GM18517 (cell line): ENCODE data around the gene EML6.

ENCODE experiments used
- ATAC-seq: cut with Tn5 transposase; IDR thresholded peaks from one replicate; pipeline ENCODE4 v1.9.1; 2021; ENCODE audit warnings: mild to moderate bottlenecking, moderate library complexity; ENCODE audit not compliant: unreplicated experiment

The EML6 gene

GRCh38 chr2:54750040-54750439, 26.6 kb downstream of the EML6 start:
- ATAC-seq: no peak

- no peak for ATAC-seq
Observed at GRCh38 chr2:54752439-54752838, 29.0 kb downstream of the EML6 start.

GRCh38 chr2:54755641-54756326, 32.3 kb downstream of the EML6 start:
- peak; percentile 83 for ATAC-seq

- no peak for ATAC-seq
Observed at GRCh38 chr2:54757500-54757899, 34.0 kb downstream of the EML6 start.

GRCh38 chr2:54758951-54759350, 35.5 kb downstream of the EML6 start:
- ATAC-seq: no peak

GRCh38 chr2:54760310-54760709, 36.8 kb downstream of the EML6 start:
- no peak for ATAC-seq

GRCh38 chr2:54763636-54764291, 40.3 kb downstream of the EML6 start:
- ATAC-seq: no peak

GRCh38 chr2:54767921-54768320, 44.5 kb downstream of the EML6 start:
- ATAC-seq: no peak

- ATAC-seq: no peak
Observed at GRCh38 chr2:54768772-54769428, 45.4 kb downstream of the EML6 start.

- ATAC-seq: no peak
Observed at GRCh38 chr2:54770211-54770610, 46.7 kb downstream of the EML6 start.

- ATAC-seq: no peak
Observed at GRCh38 chr2:54770676-54771075, 47.2 kb downstream of the EML6 start.

- ATAC-seq: no peak
Observed at GRCh38 chr2:54771166-54771885, 47.9 kb downstream of the EML6 start.

- no peak for ATAC-seq
Observed at GRCh38 chr2:54772110-54772509, 48.6 kb downstream of the EML6 start.

GRCh38 chr2:54772531-54772930, 49.1 kb downstream of the EML6 start:
- ATAC-seq: no peak

- ATAC-seq: no peak
Observed at GRCh38 chr2:54773233-54773632, 49.8 kb downstream of the EML6 start.

- ATAC-seq: no peak
Observed at GRCh38 chr2:54773838-54774237, 50.4 kb downstream of the EML6 start.

- no peak for ATAC-seq
Observed at GRCh38 chr2:54775710-54776109, 52.2 kb downstream of the EML6 start.

GRCh38 chr2:54776494-54776893, 53.0 kb downstream of the EML6 start:
- no peak for ATAC-seq

- no peak for ATAC-seq
Observed at GRCh38 chr2:54783349-54783748, 59.9 kb downstream of the EML6 start.

GRCh38 chr2:54787270-54787669, 63.8 kb downstream of the EML6 start:
- no peak for ATAC-seq

- no peak for ATAC-seq
Observed at GRCh38 chr2:54787755-54788366, 64.4 kb downstream of the EML6 start.
